ENCODE data around the gene ERP27.

Gene ERP27

DNA sequence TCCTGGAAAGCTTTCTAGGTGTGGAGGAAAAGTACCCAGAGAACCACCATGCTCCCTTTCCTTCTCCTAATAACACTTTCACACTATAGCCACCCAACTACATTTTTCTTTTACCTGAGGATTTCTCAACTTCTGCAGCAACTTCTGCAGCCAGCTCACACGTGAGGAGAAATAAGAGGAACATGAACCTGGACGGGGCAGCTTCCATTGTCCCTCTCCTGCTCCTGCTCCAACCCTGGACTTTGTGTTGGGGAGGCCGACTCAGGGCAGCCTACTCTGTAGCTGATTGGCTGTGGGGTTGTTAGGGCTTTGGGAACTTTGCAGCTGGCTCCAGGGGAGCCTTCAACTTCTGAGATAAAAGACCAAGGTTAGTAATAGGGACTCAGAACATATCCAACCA, at the start of gene ERP27:
ERP27 (minus strand) TSS at position 237 of the 400 bp plus-strand sequence; CDS start at position 208, 29 bp downstream.
- Histone ChIP-seq H3K4me1 (ENCODE audit: control insufficient read depth, low read depth, low read length) (no peaks in the 10 kb centered on the region), H3K27me3 (ENCODE audit: control insufficient read depth, insufficient read depth, low read length) (no peaks in the 10 kb centered on the region), H3K9me3 (ENCODE audit: control insufficient read depth, low read depth, low read length) (no peaks in the 10 kb centered on the region), H3K9ac (ENCODE audit: low read length) (no peak within 1 kb of the TSS), H3K27ac (ENCODE audit: low read length) (no peak within 1 kb of the TSS), H3K36me3 (ENCODE audit: control insufficient read depth, low read depth, low read length) (no peaks in the 10 kb centered on the region), H3K4me3 (ENCODE audit: low read length) (no peak within 1 kb of the TSS)

DNA sequence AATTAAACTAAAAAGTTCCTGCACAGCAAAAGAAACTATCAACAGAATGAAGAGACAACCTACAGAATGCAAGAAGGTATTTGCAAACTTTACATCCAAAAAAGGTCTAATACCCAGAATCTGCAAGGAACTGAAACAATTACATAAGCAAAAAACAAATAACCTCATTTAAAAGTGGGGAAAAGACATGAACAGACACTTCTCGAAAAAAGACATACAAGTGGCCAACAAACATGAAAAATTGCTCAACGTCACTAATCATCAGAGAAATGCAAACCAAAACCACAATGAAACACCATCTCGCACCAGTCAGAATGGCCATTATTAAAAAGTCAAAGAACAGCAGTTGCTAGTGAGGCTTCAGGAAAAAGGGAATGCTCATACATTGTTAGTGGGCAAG, 49.7 kb upstream of the ERP27 start:
- no peaks in the 10 kb centered on the region for H3K4me1 ChIP-seq (ENCODE audit: control insufficient read depth, low read depth, low read length)
- H3K36me3 ChIP-seq (ENCODE audit: control insufficient read depth, low read depth, low read length), result no peaks in the 10 kb centered on the region
- no peaks in the 10 kb centered on the region for H3K9me3 ChIP-seq (ENCODE audit: control insufficient read depth, low read depth, low read length)
- no peak overlapping the region for H3K9ac ChIP-seq (ENCODE audit: low read length)
- H3K4me3 ChIP-seq (ENCODE audit: low read length), result no peak overlapping the region
- H3K27ac ChIP-seq (ENCODE audit: low read length), result no peak overlapping the region
- no peaks in the 10 kb centered on the region for H3K27me3 ChIP-seq (ENCODE audit: control insufficient read depth, insufficient read depth, low read length)

DNA sequence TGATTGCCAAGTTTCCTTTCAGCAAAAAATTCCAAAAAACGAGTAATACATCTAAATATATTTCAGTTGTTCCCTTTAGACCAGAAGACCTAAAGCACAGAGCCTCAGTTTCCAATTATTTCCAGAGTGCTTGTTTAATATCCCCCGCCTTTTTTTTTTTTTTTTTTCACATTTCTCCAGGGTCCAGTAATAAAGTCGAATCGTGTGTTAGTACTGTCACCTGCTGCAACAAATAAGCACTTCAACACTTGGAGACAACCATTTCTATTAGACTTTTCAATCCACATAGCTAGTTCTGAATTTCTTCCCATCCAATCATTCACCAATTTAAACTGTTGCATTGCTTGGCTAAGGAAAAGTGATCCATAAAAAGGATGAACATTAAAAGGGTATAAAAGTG, 48.1 kb upstream of the ERP27 start:
- no peaks in the 10 kb centered on the region for H3K36me3 ChIP-seq (ENCODE audit: control insufficient read depth, low read depth, low read length)
- H3K4me3 ChIP-seq (ENCODE audit: low read length), result no peak overlapping the region
- H3K9ac ChIP-seq (ENCODE audit: low read length), result no peak overlapping the region
- H3K27ac ChIP-seq (ENCODE audit: low read length), result no peak overlapping the region
- H3K4me1 ChIP-seq (ENCODE audit: control insufficient read depth, low read depth, low read length), result no peaks in the 10 kb centered on the region
- no peaks in the 10 kb centered on the region for H3K9me3 ChIP-seq (ENCODE audit: control insufficient read depth, low read depth, low read length)
- H3K27me3 ChIP-seq (ENCODE audit: control insufficient read depth, insufficient read depth, low read length), result no peaks in the 10 kb centered on the region

DNA sequence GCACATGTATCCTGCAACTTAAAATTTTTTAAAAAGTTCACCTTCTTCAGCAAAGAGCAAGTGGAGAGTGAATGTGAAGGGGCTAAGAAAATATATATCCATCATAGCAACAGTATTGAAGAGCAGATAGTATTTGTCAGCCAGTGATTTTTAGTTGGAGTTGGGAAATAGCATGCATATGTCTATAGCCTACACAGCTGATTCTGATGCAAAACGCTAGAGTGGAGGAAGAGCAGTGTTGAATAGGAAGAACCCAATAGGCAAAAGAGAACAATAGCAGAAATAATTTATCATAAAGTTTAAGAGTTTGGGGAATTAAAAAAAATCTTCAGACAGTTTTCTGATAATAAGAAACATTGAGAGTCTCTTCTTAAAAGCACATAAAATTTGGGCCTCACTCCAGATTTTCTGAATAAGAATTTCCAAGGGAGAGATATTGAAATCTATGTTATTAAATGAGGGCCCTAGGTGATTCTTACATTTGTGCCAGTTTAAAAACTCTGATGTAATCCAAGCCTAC, 46.5 kb upstream of the ERP27 start:
- Histone ChIP-seq H3K27me3 (ENCODE audit: control insufficient read depth, insufficient read depth, low read length) (no peaks in the 10 kb centered on the region), H3K4me3 (ENCODE audit: low read length) (no peak overlapping the region)

DNA sequence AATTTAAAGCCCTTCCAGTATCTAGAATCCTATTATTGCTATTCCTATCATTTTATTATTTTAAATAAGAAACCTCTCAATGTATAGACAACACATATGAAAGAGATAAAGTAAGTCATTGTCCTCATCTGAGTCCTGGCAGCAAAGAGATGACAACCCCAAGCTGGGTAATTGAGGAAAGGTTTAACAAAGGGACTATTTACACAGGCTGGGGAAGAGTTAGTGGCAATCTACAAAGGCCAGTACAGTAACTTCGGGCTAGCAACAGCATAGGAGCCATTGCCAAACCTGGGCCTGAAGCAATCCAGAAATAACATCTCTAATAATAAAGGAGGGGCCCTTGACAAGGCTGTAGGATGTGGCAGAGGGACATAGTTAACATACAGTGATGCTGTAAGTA, 45.7 kb upstream of the ERP27 start:
- H3K27me3 ChIP-seq (ENCODE audit: control insufficient read depth, insufficient read depth, low read length), result no peaks in the 10 kb centered on the region
- H3K36me3 ChIP-seq (ENCODE audit: control insufficient read depth, low read depth, low read length), result no peaks in the 10 kb centered on the region
- no peak overlapping the region for H3K4me3 ChIP-seq (ENCODE audit: low read length)
- no peaks in the 10 kb centered on the region for H3K9me3 ChIP-seq (ENCODE audit: control insufficient read depth, low read depth, low read length)
- no peak overlapping the region for H3K27ac ChIP-seq (ENCODE audit: low read length)
- no peak overlapping the region for H3K9ac ChIP-seq (ENCODE audit: low read length)
- no peaks in the 10 kb centered on the region for H3K4me1 ChIP-seq (ENCODE audit: control insufficient read depth, low read depth, low read length)

More for the DNA sequence above, 46.5 kb upstream of the ERP27 start:
- Histone ChIP-seq H3K36me3 (ENCODE audit: control insufficient read depth, low read depth, low read length) (no peaks in the 10 kb centered on the region), H3K9me3 (ENCODE audit: control insufficient read depth, low read depth, low read length) (no peaks in the 10 kb centered on the region), H3K9ac (ENCODE audit: low read length) (no peak overlapping the region), H3K4me1 (ENCODE audit: control insufficient read depth, low read depth, low read length) (no peaks in the 10 kb centered on the region), H3K27ac (ENCODE audit: low read length) (no peak overlapping the region)

DNA sequence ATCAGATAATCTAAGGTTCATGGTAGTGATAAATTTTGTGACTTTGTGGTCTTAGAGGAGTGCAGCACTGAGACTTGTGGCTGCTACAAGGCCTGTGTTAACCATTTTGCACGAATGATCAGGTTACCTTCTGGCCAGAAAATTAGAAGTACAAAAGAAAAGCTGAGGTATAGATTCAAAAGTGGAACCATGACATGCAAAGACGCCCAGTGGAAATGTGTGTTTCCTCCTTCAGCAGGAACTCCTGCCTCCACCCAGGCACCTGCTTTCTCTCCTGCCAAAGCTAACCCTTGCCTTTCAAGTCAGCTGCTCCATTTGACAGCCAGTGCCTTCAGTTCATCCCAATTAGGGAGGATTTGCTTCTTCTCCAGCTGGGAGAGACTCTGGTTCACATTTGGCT, 44.7 kb upstream of the ERP27 start:
- Histone ChIP-seq H3K9me3 (ENCODE audit: control insufficient read depth, low read depth, low read length) (no peaks in the 10 kb centered on the region), H3K4me3 (ENCODE audit: low read length) (no peak overlapping the region), H3K27me3 (ENCODE audit: control insufficient read depth, insufficient read depth, low read length) (no peaks in the 10 kb centered on the region), H3K36me3 (ENCODE audit: control insufficient read depth, low read depth, low read length) (no peaks in the 10 kb centered on the region), H3K27ac (ENCODE audit: low read length) (no peak overlapping the region), H3K4me1 (ENCODE audit: control insufficient read depth, low read depth, low read length) (no peaks in the 10 kb centered on the region), H3K9ac (ENCODE audit: low read length) (no peak overlapping the region)

DNA sequence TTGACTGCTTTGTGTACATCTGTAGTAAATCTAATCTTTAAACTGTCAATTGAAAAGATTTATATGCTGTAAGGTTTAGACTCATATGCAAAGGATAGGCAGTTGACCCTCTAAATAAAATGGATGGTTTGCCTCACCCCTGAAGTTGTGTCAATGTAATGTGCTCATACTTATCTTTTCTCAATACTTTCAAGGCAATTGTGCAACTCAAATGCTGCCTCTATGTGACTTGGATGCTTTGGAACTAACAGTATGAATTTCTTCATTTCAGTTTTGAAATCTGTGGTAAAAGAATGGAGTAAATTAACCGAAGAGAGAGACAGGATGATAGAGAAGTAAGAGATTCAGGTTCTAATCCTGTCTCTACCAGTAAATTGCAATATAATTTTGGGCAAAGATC, 44.2 kb upstream of the ERP27 start:
- Histone ChIP-seq H3K4me3 (ENCODE audit: low read length) (no peak overlapping the region), H3K9ac (ENCODE audit: low read length) (no peak overlapping the region), H3K36me3 (ENCODE audit: control insufficient read depth, low read depth, low read length) (no peaks in the 10 kb centered on the region), H3K27ac (ENCODE audit: low read length) (no peak overlapping the region), H3K9me3 (ENCODE audit: control insufficient read depth, low read depth, low read length) (no peaks in the 10 kb centered on the region), H3K27me3 (ENCODE audit: control insufficient read depth, insufficient read depth, low read length) (no peaks in the 10 kb centered on the region), H3K4me1 (ENCODE audit: control insufficient read depth, low read depth, low read length) (no peaks in the 10 kb centered on the region)

DNA sequence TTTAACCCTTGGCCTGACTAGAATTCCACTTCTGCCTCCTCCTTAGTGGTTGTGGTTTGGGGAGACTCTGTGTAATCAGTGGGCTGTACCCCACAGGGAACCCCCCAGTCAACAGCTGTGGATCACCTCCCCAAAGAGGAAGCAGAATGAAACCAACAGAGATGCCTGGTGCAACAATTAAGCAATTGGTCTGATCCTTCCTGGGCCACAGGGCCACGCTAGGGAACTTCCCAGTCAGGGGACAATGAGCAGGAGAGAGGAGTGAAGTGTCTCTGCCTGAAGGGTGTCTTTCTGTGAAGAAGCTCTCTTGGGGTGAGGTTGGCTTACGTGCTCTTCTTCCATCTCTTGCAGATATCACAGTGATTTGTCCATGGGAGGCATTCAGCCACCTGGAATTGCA, 42.7 kb upstream of the ERP27 start:
- Histone ChIP-seq H3K4me1 (ENCODE audit: control insufficient read depth, low read depth, low read length) (no peaks in the 10 kb centered on the region), H3K27me3 (ENCODE audit: control insufficient read depth, insufficient read depth, low read length) (no peaks in the 10 kb centered on the region), H3K36me3 (ENCODE audit: control insufficient read depth, low read depth, low read length) (no peaks in the 10 kb centered on the region), H3K9ac (ENCODE audit: low read length) (no peak overlapping the region), H3K9me3 (ENCODE audit: control insufficient read depth, low read depth, low read length) (no peaks in the 10 kb centered on the region), H3K27ac (ENCODE audit: low read length) (no peak overlapping the region), H3K4me3 (ENCODE audit: low read length) (no peak overlapping the region)

DNA sequence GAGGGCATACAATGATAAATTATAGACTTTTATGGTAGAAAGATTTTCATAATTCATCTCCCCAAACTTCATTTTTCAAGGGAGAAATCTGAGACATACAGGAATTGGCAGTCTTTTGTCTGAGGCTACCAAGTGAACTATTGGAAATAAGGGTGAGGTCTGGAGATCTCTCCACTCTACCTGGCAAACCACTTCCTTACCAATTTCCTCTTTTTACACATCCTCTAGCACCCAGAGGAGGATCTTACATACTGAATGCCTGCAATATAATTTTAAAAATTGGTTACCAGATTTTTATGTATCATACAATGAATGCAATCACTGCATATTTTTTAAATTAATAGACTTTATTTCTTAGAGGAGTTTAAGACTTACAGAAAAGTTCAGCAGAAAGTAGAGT, 41.1 kb upstream of the ERP27 start:
- Histone ChIP-seq H3K36me3 (ENCODE audit: control insufficient read depth, low read depth, low read length) (no peaks in the 10 kb centered on the region), H3K27ac (ENCODE audit: low read length) (no peak overlapping the region), H3K9me3 (ENCODE audit: control insufficient read depth, low read depth, low read length) (no peaks in the 10 kb centered on the region), H3K9ac (ENCODE audit: low read length) (no peak overlapping the region), H3K4me3 (ENCODE audit: low read length) (no peak overlapping the region), H3K27me3 (ENCODE audit: control insufficient read depth, insufficient read depth, low read length) (no peaks in the 10 kb centered on the region), H3K4me1 (ENCODE audit: control insufficient read depth, low read depth, low read length) (no peaks in the 10 kb centered on the region)

DNA sequence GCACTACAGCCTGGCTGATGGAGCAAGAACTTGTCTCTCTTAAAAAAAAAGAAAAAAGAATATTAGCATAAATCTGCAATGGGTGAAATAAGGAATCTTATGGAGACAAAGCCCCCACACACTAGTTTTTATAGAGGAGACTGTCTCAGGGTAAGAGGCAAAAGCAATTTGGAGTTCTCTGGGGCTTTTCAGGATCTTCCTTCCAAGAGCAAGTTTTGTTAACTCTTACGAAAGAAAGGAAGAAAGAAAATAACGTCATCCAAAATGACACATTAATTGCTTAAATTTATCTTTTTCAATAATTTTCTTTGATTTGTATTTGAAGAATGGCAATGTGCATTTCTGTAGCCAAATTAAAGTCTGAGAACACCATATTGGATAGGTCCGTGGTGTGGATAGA, 38.3 kb upstream of the ERP27 start:
- no peak overlapping the region for H3K4me3 ChIP-seq (ENCODE audit: low read length)
- no peaks in the 10 kb centered on the region for H3K36me3 ChIP-seq (ENCODE audit: control insufficient read depth, low read depth, low read length)
- no peaks in the 10 kb centered on the region for H3K27me3 ChIP-seq (ENCODE audit: control insufficient read depth, insufficient read depth, low read length)
- H3K9ac ChIP-seq (ENCODE audit: low read length), result no peak overlapping the region
- no peaks in the 10 kb centered on the region for H3K9me3 ChIP-seq (ENCODE audit: control insufficient read depth, low read depth, low read length)
- no peak overlapping the region for H3K27ac ChIP-seq (ENCODE audit: low read length)
- no peaks in the 10 kb centered on the region for H3K4me1 ChIP-seq (ENCODE audit: control insufficient read depth, low read depth, low read length)

DNA sequence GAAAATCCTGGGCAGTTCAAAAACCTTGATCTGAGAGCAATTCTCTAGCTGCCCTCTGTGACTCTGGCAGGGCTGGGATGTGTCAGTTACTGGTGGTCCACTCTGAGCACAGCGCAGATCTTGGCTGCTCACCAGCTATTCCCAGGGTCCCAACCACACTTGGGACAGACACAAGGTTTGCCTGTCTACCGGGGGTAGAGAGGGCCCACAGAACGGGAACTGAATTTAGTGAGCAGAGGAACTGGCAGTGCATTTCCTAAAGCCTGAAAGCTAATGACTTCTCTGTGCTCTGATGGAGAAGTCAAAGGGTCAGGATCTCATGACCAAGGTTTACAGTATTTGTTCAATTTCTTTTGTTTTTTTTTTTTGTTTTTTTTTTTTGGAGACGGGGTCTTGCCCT, 37.1 kb upstream of the ERP27 start:
- Histone ChIP-seq H3K9me3 (ENCODE audit: control insufficient read depth, low read depth, low read length) (no peaks in the 10 kb centered on the region), H3K27me3 (ENCODE audit: control insufficient read depth, insufficient read depth, low read length) (no peaks in the 10 kb centered on the region), H3K27ac (ENCODE audit: low read length) (no peak overlapping the region), H3K9ac (ENCODE audit: low read length) (no peak overlapping the region), H3K36me3 (ENCODE audit: control insufficient read depth, low read depth, low read length) (no peaks in the 10 kb centered on the region), H3K4me3 (ENCODE audit: low read length) (no peak overlapping the region), H3K4me1 (ENCODE audit: control insufficient read depth, low read depth, low read length) (no peaks in the 10 kb centered on the region)

DNA sequence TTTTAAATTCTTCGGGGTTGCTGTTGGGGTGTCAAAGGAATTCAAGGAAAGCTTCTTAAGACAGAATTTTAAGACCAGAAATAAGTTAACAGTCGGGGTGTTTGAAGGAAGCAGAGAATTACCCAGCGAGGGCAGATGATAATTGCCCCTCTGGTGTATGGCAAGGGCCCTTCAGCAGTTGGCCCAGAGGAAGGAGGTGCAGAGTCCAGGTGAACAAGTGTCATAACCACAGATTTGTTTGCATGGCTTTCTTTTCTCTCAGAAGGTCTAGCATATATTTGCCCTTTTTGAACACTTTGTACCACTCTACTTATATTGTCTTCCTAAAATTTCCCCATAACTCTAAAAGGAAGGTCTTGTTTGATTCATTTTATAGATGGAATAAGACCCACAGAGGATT, 36.3 kb upstream of the ERP27 start:
- Histone ChIP-seq H3K36me3 (ENCODE audit: control insufficient read depth, low read depth, low read length) (no peaks in the 10 kb centered on the region), H3K4me1 (ENCODE audit: control insufficient read depth, low read depth, low read length) (no peaks in the 10 kb centered on the region), H3K4me3 (ENCODE audit: low read length) (no peak overlapping the region), H3K9me3 (ENCODE audit: control insufficient read depth, low read depth, low read length) (no peaks in the 10 kb centered on the region), H3K9ac (ENCODE audit: low read length) (no peak overlapping the region), H3K27ac (ENCODE audit: low read length) (no peak overlapping the region), H3K27me3 (ENCODE audit: control insufficient read depth, insufficient read depth, low read length) (no peaks in the 10 kb centered on the region)

Measured in iPS-18a (cell line).